ENCODE results near the gene BBS12.
"Not testable (repeated sequence)": the region's sequence is repeated elsewhere in the genome, so short reads cannot be mapped to it uniquely, and the experiment has no call there.

- TF ChIP-seq REST (IDR thresholded peaks at IDR 0.05; ENCODE audit: insufficient read depth in 1 of 2, low read depth in 2 of 2, low read length in 1 of 2); CTCF (IDR thresholded peaks at IDR 0.05); TCF7L2 (IDR thresholded peaks at IDR 0.05; ENCODE audit: low read depth, low read length); POLR2AphosphoS5 (IDR thresholded peaks at IDR 0.05; ENCODE audit: low read depth, low read length); SIN3A (IDR thresholded peaks at IDR 0.05; ENCODE audit: borderline replicate concordance, insufficient read depth, low read depth, low read length): not testable (repeated sequence)
Observed at GRCh38 chr4:122786920-122787319, 54.4 kb downstream of the BBS12 start.

Measured in Panc1 (cell line).